ENCODE results near the gene CDC16.
A peak's percentile ranks its signal among the peaks of the same experiment; 100 is the strongest.

CDC16 gene

DNA sequence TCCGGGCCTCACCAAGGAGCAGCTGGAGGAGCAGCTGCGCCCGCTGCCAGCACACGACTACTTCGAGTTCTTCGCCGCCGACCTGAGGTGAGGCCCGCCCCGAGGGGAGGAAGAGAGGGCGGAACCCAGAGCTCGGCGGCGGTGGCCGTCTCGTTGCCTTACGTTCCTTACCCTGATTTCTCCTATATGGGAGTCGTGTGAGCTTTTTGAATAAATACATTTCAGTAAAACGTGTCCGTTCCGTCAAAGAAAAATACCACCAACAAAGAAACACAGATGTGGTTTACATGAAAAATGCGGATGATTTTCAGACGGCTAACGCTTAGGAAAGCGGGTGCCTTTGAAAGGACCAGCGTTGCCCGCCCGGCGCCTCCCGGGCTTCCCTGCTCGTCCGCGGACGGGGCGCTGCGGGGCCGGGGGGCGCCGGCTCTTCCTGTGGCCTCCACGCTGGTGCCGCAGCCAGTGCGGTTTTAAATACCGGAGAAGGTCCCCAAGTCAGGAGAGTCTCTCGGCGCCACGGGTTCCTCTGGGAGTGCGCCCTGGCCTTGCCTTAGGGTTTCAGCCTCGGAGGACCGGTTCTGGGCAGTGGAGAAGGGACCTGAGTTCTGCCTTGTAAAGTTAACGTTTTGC is 47.5 kb downstream of the CDC16 start:
- CTCF ChIA-PET = no interaction called here
- peak; percentile 55 for DNase-seq (ENCODE audit: low spot score)
- H3K27ac ChIP-seq = peak overlapping the region; percentile 99
- POLR2A ChIA-PET (ENCODE audit: low non-redundant PET) = no interaction called here
- no peak for TF ChIP-seq CTCF (conservative IDR thresholded peaks at IDR 0.05; ENCODE audit: low read depth)

GRCh38 chr13:114283576-114283975 is 48.9 kb downstream of the CDC16 start:
- DNase-seq (ENCODE audit: low spot score) = no peak
- H3K27ac ChIP-seq = no peak overlapping the region
- ChIA-PET POLR2A (ENCODE audit: low non-redundant PET) (no interaction called here), CTCF (no interaction called here)
- no peak for TF ChIP-seq CTCF (conservative IDR thresholded peaks at IDR 0.05; ENCODE audit: low read depth)

- no peak overlapping the region; the same call in 1 of the 2 replicates for H3K27ac ChIP-seq
- CTCF ChIA-PET = no interaction called here
- TF ChIP-seq CTCF (conservative IDR thresholded peaks at IDR 0.05; ENCODE audit: low read depth) = no peak
- no peak for DNase-seq (ENCODE audit: low spot score)
- POLR2A ChIA-PET (ENCODE audit: low non-redundant PET) = no interaction called here
These were observed 50.0 kb downstream of the CDC16 start for GRCh38 chr13:114284680-114285079.

GRCh38 chr13:114285166-114285808 is 50.6 kb downstream of the CDC16 start:
- H3K27ac ChIP-seq = peak overlapping the region; percentile 22; the same call in 1 of the 2 replicates
- TF ChIP-seq CTCF (conservative IDR thresholded peaks at IDR 0.05; ENCODE audit: low read depth) = no peak
- ChIA-PET POLR2A (ENCODE audit: low non-redundant PET) (no interaction called here), CTCF (no interaction called here)
- peak; percentile 49 for DNase-seq (ENCODE audit: low spot score)

DNA sequence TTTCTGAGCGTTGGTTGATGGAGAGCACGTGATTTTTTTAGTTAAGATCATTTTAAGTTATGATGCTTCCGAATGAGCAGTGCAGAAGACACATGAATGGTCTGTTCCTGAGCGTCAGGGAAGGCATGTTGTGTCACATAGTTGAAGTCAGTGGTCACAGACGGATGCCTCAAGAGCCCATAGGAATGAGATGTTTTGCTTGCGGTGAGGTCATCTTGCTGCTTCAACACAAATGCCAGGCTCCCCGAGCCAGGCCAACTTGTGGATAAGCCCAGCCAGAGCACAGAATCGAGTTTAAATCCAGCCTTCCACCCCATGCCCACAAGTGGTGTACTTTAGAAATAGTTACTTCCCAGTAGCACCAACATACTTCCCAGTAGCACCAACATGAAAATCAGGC is 52.1 kb downstream of the CDC16 start:
- CTCF ChIA-PET = no interaction called here
- no peak for DNase-seq (ENCODE audit: low spot score)
- H3K27ac ChIP-seq = no peak overlapping the region
- POLR2A ChIA-PET (ENCODE audit: low non-redundant PET) = no interaction called here
- no peak for TF ChIP-seq CTCF (conservative IDR thresholded peaks at IDR 0.05; ENCODE audit: low read depth)

- DNase-seq (ENCODE audit: low spot score) = no peak
- ChIA-PET POLR2A (ENCODE audit: low non-redundant PET) (no interaction called here), CTCF (no interaction called here)
- peak overlapping the region; percentile 46 for H3K27ac ChIP-seq
- no peak for TF ChIP-seq CTCF (conservative IDR thresholded peaks at IDR 0.05; ENCODE audit: low read depth)
These were observed 53.5 kb downstream of the CDC16 start for GRCh38 chr13:114288157-114288591.

Data from RWPE1 (cell line).